ENCODE measurements around the gene ITGB2.

DNA sequence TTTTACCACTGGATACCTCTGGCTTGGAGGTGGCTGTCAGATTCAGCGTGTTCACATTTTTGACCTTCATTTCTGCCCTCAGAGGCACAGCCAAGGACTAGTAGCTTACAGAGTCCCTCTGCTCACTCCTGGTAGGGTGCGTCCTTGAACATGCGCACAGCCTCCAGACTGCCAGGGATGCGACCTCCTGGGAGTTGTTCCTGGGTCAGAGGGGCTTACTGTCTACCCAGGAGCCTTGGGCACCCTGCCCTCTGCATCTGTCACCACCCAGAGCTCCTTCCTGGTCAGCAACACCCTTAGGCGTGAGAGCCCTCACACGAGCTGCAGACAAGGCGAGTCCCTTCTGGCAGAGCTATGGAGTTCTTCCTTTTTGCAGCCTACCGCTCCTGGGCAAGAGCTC lies 20.9 kb upstream of the ITGB2 start:
- TF ChIP-seq, protein P1, sequence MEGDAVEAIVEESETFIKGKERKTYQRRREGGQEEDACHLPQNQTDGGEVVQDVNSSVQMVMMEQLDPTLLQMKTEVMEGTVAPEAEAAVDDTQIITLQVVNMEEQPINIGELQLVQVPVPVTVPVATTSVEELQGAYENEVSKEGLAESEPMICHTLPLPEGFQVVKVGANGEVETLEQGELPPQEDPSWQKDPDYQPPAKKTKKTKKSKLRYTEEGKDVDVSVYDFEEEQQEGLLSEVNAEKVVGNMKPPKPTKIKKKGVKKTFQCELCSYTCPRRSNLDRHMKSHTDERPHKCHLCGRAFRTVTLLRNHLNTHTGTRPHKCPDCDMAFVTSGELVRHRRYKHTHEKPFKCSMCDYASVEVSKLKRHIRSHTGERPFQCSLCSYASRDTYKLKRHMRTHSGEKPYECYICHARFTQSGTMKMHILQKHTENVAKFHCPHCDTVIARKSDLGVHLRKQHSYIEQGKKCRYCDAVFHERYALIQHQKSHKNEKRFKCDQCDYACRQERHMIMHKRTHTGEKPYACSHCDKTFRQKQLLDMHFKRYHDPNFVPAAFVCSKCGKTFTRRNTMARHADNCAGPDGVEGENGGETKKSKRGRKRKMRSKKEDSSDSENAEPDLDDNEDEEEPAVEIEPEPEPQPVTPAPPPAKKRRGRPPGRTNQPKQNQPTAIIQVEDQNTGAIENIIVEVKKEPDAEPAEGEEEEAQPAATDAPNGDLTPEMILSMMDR (IDR thresholded peaks at IDR 0.05) = no peak
- no peak for TF ChIP-seq EP300 (IDR thresholded peaks at IDR 0.05)
